Calu3 (cell line): Measurements from ENCODE around the gene STAG1. TPM values are rescaled to one million over a fixed set of nuclear protein-coding genes. Genes with fewer than 3 reads are reported as not detected.

Source experiments
- BruUV-seq: library from RNA; stranded (reverse); fragments of 400-500 nt; replicated peaks from 2 replicates; lab custom pipeline; 2021; lab: Mats Ljungman, UMichigan
- CTCF ChIA-PET: fragments of 300-600 bp; sonication (Branson Sonifier 250); formaldehyde crosslinking; loops from one replicate; lab custom pipeline; 2022; ENCODE audit warnings: antibody characterized with exemption; lab: Charles Lee
- DNase-seq: peaks from one replicate; pipeline ENCODE4 v3.0.0; 2022
- H3K27ac Mint-ChIP-seq: one replicate; pipeline ENCODE4 v1.8.0; 2022; ENCODE audit warnings: mixed read lengths; ENCODE audit not compliant: unreplicated experiment
- H3K27me3 Mint-ChIP-seq: one replicate; pipeline ENCODE4 v1.8.0; 2022; ENCODE audit warnings: mixed read lengths; ENCODE audit not compliant: unreplicated experiment
- H3K36me3 Mint-ChIP-seq: one replicate; pipeline ENCODE4 v1.8.0; 2022; ENCODE audit warnings: mild to moderate bottlenecking, moderate library complexity, mixed read lengths; ENCODE audit not compliant: insufficient read depth, unreplicated experiment
- H3K4me1 Mint-ChIP-seq: one replicate; pipeline ENCODE4 v1.8.0; 2022; ENCODE audit warnings: mild to moderate bottlenecking, low read depth, mixed read lengths; ENCODE audit not compliant: unreplicated experiment
- H3K4me3 Mint-ChIP-seq: one replicate; pipeline ENCODE4 v1.8.0; 2022; ENCODE audit warnings: mild to moderate bottlenecking, low read depth, moderate library complexity, mixed read lengths; ENCODE audit not compliant: unreplicated experiment
- H3K9me3 Mint-ChIP-seq: one replicate; pipeline ENCODE4 v1.8.0; 2022; ENCODE audit warnings: low read depth, mixed read lengths; ENCODE audit not compliant: unreplicated experiment
- CTCF ChIP-seq: fragments of 200-600 bp; IDR thresholded peaks from one replicate; pipeline ENCODE4 v1.8.0; 2022; ENCODE audit warnings: antibody characterized with exemption; ENCODE audit not compliant: unreplicated experiment
- intact Hi-C: fragments of 100-400 bp; cut with micrococcal nuclease; formaldehyde crosslinking; loops from one replicate; pipeline ENCODE4 v1.10.0; 2022; ENCODE audit not compliant: unreplicated experiment
- total RNA-seq: library from RNA; stranded (reverse); gene quantifications from 2 replicates; pipeline ENCODE4 v1.2.3, GENCODE V29; 2022

STAG1 gene
- total RNA-seq, 1 experiment from 2014 or later: 39.3 TPM

GRCh38 chr3:136463170-136463569, 289.0 kb downstream of the STAG1 start:
- H3K4me3 Mint-ChIP-seq: no peak overlapping the region
- H3K27me3 Mint-ChIP-seq: no peaks in the 10 kb centered on the region
- no peak for TF ChIP-seq CTCF
- intact Hi-C loops: no loop called here
- no peaks in the 10 kb centered on the region for H3K36me3 Mint-ChIP-seq
- CTCF ChIA-PET: no interaction called here
- no TSS peak for BruUV-seq
- no peak for DNase-seq
- peaks cover 4% of the 10 kb centered on the region for H3K9me3 Mint-ChIP-seq
- no peak overlapping the region for H3K27ac Mint-ChIP-seq
- no peaks in the 10 kb centered on the region for H3K4me1 Mint-ChIP-seq

DNA sequence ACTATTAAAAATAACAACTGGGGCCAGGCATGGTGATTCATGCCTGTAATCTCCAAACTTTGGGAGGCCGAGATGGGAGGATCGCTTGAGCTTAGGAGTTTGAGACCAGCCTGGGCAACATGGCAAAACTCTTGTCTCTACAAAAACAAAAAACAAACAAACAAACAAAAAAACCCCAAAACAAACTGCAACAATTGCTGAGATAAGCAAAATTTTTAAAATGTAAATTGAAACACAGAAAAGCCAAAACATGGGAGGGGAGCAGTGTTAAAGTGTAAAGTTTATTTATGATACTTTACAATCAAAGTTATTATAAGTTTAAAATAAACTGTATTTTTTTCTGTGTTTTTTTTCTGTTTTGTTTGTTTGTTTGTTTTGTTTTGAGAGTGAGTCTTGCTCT, 294.4 kb downstream of the STAG1 start:
- Mint-ChIP-seq H3K4me3 (no peak overlapping the region), H3K27me3 (no peaks in the 10 kb centered on the region), H3K27ac (no peak overlapping the region), H3K9me3 (peaks cover 4% of the 10 kb centered on the region), H3K36me3 (peaks cover 8% of the 10 kb centered on the region), H3K4me1 (no peaks in the 10 kb centered on the region)
- CTCF ChIA-PET: no interaction called here
- intact Hi-C loops: no loop called here
- no TSS peak for BruUV-seq
- TF ChIP-seq CTCF: no peak
- DNase-seq: no peak

GRCh38 chr3:136456196-136456595, 296.0 kb downstream of the STAG1 start:
- DNase-seq: no peak
- no TSS peak for BruUV-seq
- no peak for TF ChIP-seq CTCF
- H3K27me3 Mint-ChIP-seq: no peaks in the 10 kb centered on the region
- CTCF ChIA-PET: interaction anchor here (0.7 to 1.3 kb wide), 2 partner anchors 34 to 296 kb away, joined by 3 to 5 read pairs; partner anchors contain the start of gene STAG1
- no peak overlapping the region for H3K4me3 Mint-ChIP-seq
- H3K27ac Mint-ChIP-seq: no peak overlapping the region
- intact Hi-C loops: no loop called here
- H3K4me1 Mint-ChIP-seq: no peaks in the 10 kb centered on the region
- H3K36me3 Mint-ChIP-seq: peaks cover 8% of the 10 kb centered on the region
- H3K9me3 Mint-ChIP-seq: peaks cover 4% of the 10 kb centered on the region

- no TSS peak for BruUV-seq
- Mint-ChIP-seq H3K4me1 (no peaks in the 10 kb centered on the region), H3K36me3 (no peaks in the 10 kb centered on the region), H3K4me3 (no peak overlapping the region), H3K27me3 (no peaks in the 10 kb centered on the region), H3K9me3 (no peaks in the 10 kb centered on the region), H3K27ac (no peak overlapping the region)
- CTCF ChIA-PET: no interaction called here
- no peak for DNase-seq
- intact Hi-C loops: no loop called here
- TF ChIP-seq CTCF: no peak
Observed at GRCh38 chr3:136444581-136444980, 307.6 kb downstream of the STAG1 start.
